Measurements from ENCODE around the gene KCNJ3. TPM values are rescaled to one million over a fixed set of nuclear protein-coding genes. Genes with fewer than 3 reads are reported as not detected.

Gene KCNJ3
- total RNA-seq, 1 experiment from 2014 or later = not detected

DNA sequence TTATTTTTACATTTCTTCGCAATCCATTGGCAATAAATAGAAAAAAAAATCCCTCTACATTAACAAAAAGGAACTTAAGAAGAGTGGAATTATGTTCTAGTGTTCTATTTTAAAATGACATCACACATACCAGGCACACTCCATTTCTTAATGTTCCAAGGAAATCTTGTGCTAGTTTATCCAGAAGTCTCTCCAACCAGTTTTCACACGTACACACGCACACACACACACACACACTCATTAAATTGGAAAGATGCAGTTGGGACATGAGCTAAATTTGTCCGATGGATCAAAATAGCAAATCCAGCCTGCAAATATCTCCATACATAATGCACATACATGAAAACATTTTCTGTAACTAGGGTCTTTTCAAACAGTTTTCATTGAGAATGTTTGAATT is 78.3 kb downstream of the KCNJ3 start:
- Histone ChIP-seq H3K27ac (ENCODE audit: low read depth, low read length, poor library complexity, severe bottlenecking) (no peak overlapping the region), H3K27me3 (replicated peaks; ENCODE audit: insufficient read depth, low read depth, low read length, poor library complexity) (peaks cover 7% of the 10 kb centered on the region), H3K36me3 (ENCODE audit: insufficient read depth, low read length, poor library complexity, severe bottlenecking) (no peaks in the 10 kb centered on the region), H3K4me1 (ENCODE audit: insufficient read depth, low read length, poor library complexity, severe bottlenecking) (no peaks in the 10 kb centered on the region), H3K4me3 (ENCODE audit: low read depth, low read length, poor library complexity, severe bottlenecking) (no peak overlapping the region), H3K9me3 (ENCODE audit: low read depth, low read length, poor library complexity, severe bottlenecking) (no peaks in the 10 kb centered on the region)
- intact Hi-C loops (cut with micrococcal nuclease; ENCODE audit: unreplicated experiment) = no loop called here
- TF ChIP-seq, protein P1, sequence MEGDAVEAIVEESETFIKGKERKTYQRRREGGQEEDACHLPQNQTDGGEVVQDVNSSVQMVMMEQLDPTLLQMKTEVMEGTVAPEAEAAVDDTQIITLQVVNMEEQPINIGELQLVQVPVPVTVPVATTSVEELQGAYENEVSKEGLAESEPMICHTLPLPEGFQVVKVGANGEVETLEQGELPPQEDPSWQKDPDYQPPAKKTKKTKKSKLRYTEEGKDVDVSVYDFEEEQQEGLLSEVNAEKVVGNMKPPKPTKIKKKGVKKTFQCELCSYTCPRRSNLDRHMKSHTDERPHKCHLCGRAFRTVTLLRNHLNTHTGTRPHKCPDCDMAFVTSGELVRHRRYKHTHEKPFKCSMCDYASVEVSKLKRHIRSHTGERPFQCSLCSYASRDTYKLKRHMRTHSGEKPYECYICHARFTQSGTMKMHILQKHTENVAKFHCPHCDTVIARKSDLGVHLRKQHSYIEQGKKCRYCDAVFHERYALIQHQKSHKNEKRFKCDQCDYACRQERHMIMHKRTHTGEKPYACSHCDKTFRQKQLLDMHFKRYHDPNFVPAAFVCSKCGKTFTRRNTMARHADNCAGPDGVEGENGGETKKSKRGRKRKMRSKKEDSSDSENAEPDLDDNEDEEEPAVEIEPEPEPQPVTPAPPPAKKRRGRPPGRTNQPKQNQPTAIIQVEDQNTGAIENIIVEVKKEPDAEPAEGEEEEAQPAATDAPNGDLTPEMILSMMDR (conservative IDR thresholded peaks at IDR 0.05; ENCODE audit: low read depth, low read length) = no peak
- TF ChIP-seq EZH2 (IDR thresholded peaks at IDR 0.05; ENCODE audit: borderline replicate concordance, low read depth, low read length, poor library complexity, severe bottlenecking) = no peak
- no TSS peak for BruUV-seq (replicated peaks)
- POLR2A ChIA-PET (ENCODE audit: low non-redundant PET) = no interaction called here
- DNase-seq (ENCODE audit: low spot score) = no peak
- CTCF ChIA-PET = no interaction called here

DNA sequence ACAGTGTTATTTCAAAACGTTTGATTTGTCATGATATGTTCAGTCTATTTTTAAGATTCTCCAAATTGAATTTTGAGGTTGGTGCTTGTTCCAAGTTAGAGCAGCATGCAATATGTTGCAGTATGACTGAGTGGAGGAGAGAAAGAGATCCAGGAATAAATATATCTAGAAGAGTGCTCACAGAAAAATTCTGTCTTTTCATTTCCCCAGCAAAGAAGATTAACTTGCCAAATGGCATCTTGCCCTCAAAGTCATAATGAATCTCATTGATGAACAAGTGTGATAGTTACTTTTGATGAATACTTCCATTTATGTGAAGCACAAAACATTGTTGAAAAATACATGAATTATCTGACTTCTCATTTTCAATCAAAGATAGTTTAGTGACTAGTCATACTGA is 95.9 kb downstream of the KCNJ3 start:
- Histone ChIP-seq H3K4me3 (ENCODE audit: low read depth, low read length, poor library complexity, severe bottlenecking) (no peak overlapping the region), H3K27ac (ENCODE audit: low read depth, low read length, poor library complexity, severe bottlenecking) (no peak overlapping the region), H3K27me3 (replicated peaks; ENCODE audit: insufficient read depth, low read depth, low read length, poor library complexity) (peaks cover 3% of the 10 kb centered on the region), H3K4me1 (ENCODE audit: insufficient read depth, low read length, poor library complexity, severe bottlenecking) (no peaks in the 10 kb centered on the region), H3K9me3 (ENCODE audit: low read depth, low read length, poor library complexity, severe bottlenecking) (no peaks in the 10 kb centered on the region), H3K36me3 (ENCODE audit: insufficient read depth, low read length, poor library complexity, severe bottlenecking) (no peaks in the 10 kb centered on the region)
- POLR2A ChIA-PET (ENCODE audit: low non-redundant PET) = no interaction called here
- TF ChIP-seq, protein P1 (conservative IDR thresholded peaks at IDR 0.05; ENCODE audit: low read depth, low read length) = no peak
- no peak for TF ChIP-seq EZH2 (IDR thresholded peaks at IDR 0.05; ENCODE audit: borderline replicate concordance, low read depth, low read length, poor library complexity, severe bottlenecking)
- no TSS peak for BruUV-seq (replicated peaks)
- DNase-seq (ENCODE audit: low spot score) = no peak
- intact Hi-C loops (cut with micrococcal nuclease; ENCODE audit: unreplicated experiment) = no loop called here
- CTCF ChIA-PET = no interaction called here

DNA sequence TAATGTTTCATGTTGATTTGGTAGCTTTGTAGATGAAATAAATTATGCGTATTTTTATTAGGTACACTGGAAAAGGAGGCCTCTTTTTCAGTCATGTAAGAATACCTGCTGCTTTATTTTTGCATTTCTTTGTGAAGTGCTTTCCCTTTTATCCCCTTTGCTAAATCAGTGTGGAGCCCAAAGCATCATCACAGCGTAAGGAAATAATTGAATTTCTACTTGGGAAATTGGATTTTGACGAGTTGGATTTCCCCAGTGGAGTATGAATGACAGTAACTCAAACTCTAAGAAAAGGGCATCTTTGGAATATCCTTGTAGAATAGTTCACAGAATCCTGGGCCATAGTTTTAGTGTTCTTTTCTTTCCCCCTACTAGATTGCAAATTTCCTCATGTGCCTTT is 97.2 kb downstream of the KCNJ3 start:
- BruUV-seq (replicated peaks) = no TSS peak
- ChIA-PET POLR2A (ENCODE audit: low non-redundant PET) (no interaction called here), CTCF (no interaction called here)
- no peaks in the 10 kb centered on the region for H3K36me3 ChIP-seq (ENCODE audit: insufficient read depth, low read length, poor library complexity, severe bottlenecking)
- DNase-seq (ENCODE audit: low spot score) = no peak
- intact Hi-C loops (cut with micrococcal nuclease; ENCODE audit: unreplicated experiment) = no loop called here
- no peak overlapping the region for H3K4me3 ChIP-seq (ENCODE audit: low read depth, low read length, poor library complexity, severe bottlenecking)
- no peaks in the 10 kb centered on the region for H3K27me3 ChIP-seq (replicated peaks; ENCODE audit: insufficient read depth, low read depth, low read length, poor library complexity)
- no peak for TF ChIP-seq EZH2 (IDR thresholded peaks at IDR 0.05; ENCODE audit: borderline replicate concordance, low read depth, low read length, poor library complexity, severe bottlenecking)
- TF ChIP-seq, protein P1 (conservative IDR thresholded peaks at IDR 0.05; ENCODE audit: low read depth, low read length) = no peak
- H3K9me3 ChIP-seq (ENCODE audit: low read depth, low read length, poor library complexity, severe bottlenecking) = no peaks in the 10 kb centered on the region
- H3K4me1 ChIP-seq (ENCODE audit: insufficient read depth, low read length, poor library complexity, severe bottlenecking) = no peaks in the 10 kb centered on the region
- no peak overlapping the region for H3K27ac ChIP-seq (ENCODE audit: low read depth, low read length, poor library complexity, severe bottlenecking)

Data from A673 (cell line).